Endometrium (tissue), 2 donors: ENCODE results near the gene PTPRU.

Source experiments
- FAIRE-seq: peaks from 2 replicates; lab custom pipeline; 2012; peaks lifted over from hg19 to GRCh38; lab: Jason Lieb, UNC
- donor health status: control.
- donor health status: control.

Gene PTPRU

GRCh38 chr1:29235955-29236711, at the start of gene PTPRU:
Gene PTPRU (plus strand): TSS chr1:29236522. CDS start chr1:29236645, 123 bp downstream.
- FAIRE-seq = no peak

- no peak for FAIRE-seq
These were observed 49.6 kb upstream of the PTPRU start for GRCh38 chr1:29186707-29187106.

GRCh38 chr1:29190718-29191117, 45.6 kb upstream of the PTPRU start:
- no peak for FAIRE-seq

GRCh38 chr1:29193879-29194455, 42.4 kb upstream of the PTPRU start:
- no peak for FAIRE-seq

GRCh38 chr1:29195881-29196291, 40.4 kb upstream of the PTPRU start:
- FAIRE-seq = no peak

- FAIRE-seq = no peak
These were observed 39.3 kb upstream of the PTPRU start for GRCh38 chr1:29196863-29197589.

GRCh38 chr1:29197590-29197924, 38.8 kb upstream of the PTPRU start:
- FAIRE-seq = no peak

- FAIRE-seq = no peak
These were observed 38.3 kb upstream of the PTPRU start for GRCh38 chr1:29197993-29198392.

GRCh38 chr1:29200906-29201594, 35.3 kb upstream of the PTPRU start:
- FAIRE-seq = no peak

- FAIRE-seq = no peak
These were observed 34.7 kb upstream of the PTPRU start for GRCh38 chr1:29201595-29202051.

GRCh38 chr1:29202053-29202452, 34.3 kb upstream of the PTPRU start:
- FAIRE-seq = no peak

GRCh38 chr1:29202584-29203340, 33.6 kb upstream of the PTPRU start:
- peak; percentile 93 for FAIRE-seq

GRCh38 chr1:29208442-29208841, 27.9 kb upstream of the PTPRU start:
- FAIRE-seq = no peak

GRCh38 chr1:29209173-29209572, 27.1 kb upstream of the PTPRU start:
- FAIRE-seq = no peak

GRCh38 chr1:29210278-29211085, 25.8 kb upstream of the PTPRU start:
- no peak for FAIRE-seq

GRCh38 chr1:29211086-29212030, 25.0 kb upstream of the PTPRU start:
- FAIRE-seq = no peak

GRCh38 chr1:29213055-29213454, 23.3 kb upstream of the PTPRU start:
- no peak for FAIRE-seq

GRCh38 chr1:29217633-29218032, 18.7 kb upstream of the PTPRU start:
- FAIRE-seq = no peak

- FAIRE-seq = no peak
These were observed 18.1 kb upstream of the PTPRU start for GRCh38 chr1:29218223-29218622.

GRCh38 chr1:29221296-29221695, 15.0 kb upstream of the PTPRU start:
- no peak for FAIRE-seq
